ENCODE results near the gene CPA3.

DNA sequence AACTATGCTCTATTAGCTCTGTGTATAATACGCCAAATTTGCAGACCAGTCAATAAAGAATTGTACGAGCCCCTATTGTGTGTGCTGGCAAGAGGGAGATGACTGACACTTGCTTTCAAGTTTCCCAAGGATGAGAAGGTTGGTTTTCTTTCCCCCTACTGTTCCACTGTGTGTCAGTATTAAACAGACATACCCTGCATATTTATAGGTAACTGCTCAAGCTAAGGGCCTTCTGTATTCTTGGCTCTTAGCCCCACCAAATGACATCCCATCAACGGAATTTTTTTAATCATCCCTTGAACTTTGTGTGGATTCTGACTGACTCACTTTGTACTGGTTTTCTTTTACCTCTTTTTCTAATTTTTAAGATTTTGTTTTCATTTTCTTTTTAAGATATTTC is 65.7 kb downstream of the CPA3 start:
- TF ChIP-seq, protein P1, sequence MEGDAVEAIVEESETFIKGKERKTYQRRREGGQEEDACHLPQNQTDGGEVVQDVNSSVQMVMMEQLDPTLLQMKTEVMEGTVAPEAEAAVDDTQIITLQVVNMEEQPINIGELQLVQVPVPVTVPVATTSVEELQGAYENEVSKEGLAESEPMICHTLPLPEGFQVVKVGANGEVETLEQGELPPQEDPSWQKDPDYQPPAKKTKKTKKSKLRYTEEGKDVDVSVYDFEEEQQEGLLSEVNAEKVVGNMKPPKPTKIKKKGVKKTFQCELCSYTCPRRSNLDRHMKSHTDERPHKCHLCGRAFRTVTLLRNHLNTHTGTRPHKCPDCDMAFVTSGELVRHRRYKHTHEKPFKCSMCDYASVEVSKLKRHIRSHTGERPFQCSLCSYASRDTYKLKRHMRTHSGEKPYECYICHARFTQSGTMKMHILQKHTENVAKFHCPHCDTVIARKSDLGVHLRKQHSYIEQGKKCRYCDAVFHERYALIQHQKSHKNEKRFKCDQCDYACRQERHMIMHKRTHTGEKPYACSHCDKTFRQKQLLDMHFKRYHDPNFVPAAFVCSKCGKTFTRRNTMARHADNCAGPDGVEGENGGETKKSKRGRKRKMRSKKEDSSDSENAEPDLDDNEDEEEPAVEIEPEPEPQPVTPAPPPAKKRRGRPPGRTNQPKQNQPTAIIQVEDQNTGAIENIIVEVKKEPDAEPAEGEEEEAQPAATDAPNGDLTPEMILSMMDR (IDR thresholded peaks at IDR 0.05): no peak
- no peak for TF ChIP-seq POLR2A (IDR thresholded peaks at IDR 0.05)
